ENCODE data around the gene TNRC6A. TPM values are rescaled to one million over a fixed set of nuclear protein-coding genes. Genes with fewer than 3 reads are reported as not detected.

The TNRC6A gene
- total and polyA plus RNA-seq, 9 of the 15 experiments (the other 6 are each of a cell fraction or from before 2014, with no cell fraction given) = 3.4 to 32.1 (median 26.6) TPM

DNA sequence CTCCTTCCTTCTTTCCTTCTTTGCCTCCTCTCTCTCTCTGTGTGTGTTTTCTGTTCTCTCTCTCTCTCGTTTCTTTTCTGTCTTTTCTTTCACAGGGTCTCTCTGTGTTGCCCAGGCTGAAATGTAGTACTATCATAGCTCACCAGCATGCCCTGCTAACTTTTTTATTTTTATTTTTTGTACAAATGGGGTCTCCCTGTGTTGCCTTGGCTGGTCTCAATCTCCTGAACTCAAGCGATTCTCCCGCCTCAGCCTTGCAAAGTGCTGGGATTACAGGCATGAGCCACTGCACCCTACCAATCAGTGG, 117.9 kb downstream of the TNRC6A start:
- H3K36me3 ChIP-seq (ENCODE audit: control insufficient read depth, insufficient read depth, low read length) = no peaks in the 10 kb centered on the region
- H3K79me2 ChIP-seq (ENCODE audit: control insufficient read depth, insufficient read depth, low read length) = no peaks in the 10 kb centered on the region
- peaks cover 4% of the 10 kb centered on the region for H3K9me1 ChIP-seq (ENCODE audit: control insufficient read depth, insufficient read depth, low read length)
- H3K4me2 ChIP-seq (ENCODE audit: insufficient read depth, low read length) = no peak overlapping the region
- ChIA-PET CTCF (ENCODE audit: low intra/inter-chr PET ratio) (no interaction called here), POLR2A (interaction anchor here (0.7 to 1.0 kb wide), 2 partner anchors 13 to 962 kb away, joined by 3 read pairs; no protein-coding TSS in a partner anchor)
- intact Hi-C loops (cut with micrococcal nuclease) (no loop called here), in situ Hi-C loops (cut with MboI) (no loop called here)
- H3K9ac ChIP-seq (ENCODE audit: insufficient read depth in 1 of 2, low read depth in 2 of 2, low read length in 2 of 2) = no peak overlapping the region
- FAIRE-seq (no peak), ATAC-seq (no peak), DNase-seq (ENCODE audit: extremely low read depth in 1 of 4, low spot score in 3 of 4) (no peak)
- no peak overlapping the region for H2AFZ ChIP-seq (ENCODE audit: low read depth, low read length)
- H3K9me3 ChIP-seq (replicated peaks; ENCODE audit: control insufficient read depth, insufficient read depth, low read depth, low read length) = no peaks in the 10 kb centered on the region
- 49% methylated on average over 3 of the region's 3 CpGs for WGBS (ENCODE audit: insufficient coverage, low coverage, missing lambda C conversion rate)
- H3K27me3 ChIP-seq (ENCODE audit: control insufficient read depth in 2 of 2, insufficient read depth in 2 of 2, low read length in 2 of 2) = 0 out of 5 replicates have a peak, but pooled peaks cover 0 to 3% of the 10 kb centered on the region in 2 experiments
- H3K4me1 ChIP-seq (replicated peaks in 1 of 2; ENCODE audit: control insufficient read depth in 2 of 2, insufficient read depth in 2 of 2, low read length in 2 of 2) = peaks cover 21 to 33% of the 10 kb centered on the region in 2 experiments
- no peak overlapping the region for H3K4me3 ChIP-seq
- 0 out of 2 replicates have a peak, but pooled peaks cover 6% of the 10 kb centered on the region for H4K20me1 ChIP-seq (replicated peaks; ENCODE audit: control insufficient read depth, insufficient read depth, low read length)
- no peak overlapping the region for H3K27ac ChIP-seq (ENCODE audit: extremely low read depth, low read depth, low read length)
- BruUV-seq (replicated peaks) = no TSS peak
- TF ChIP-seq ZSCAN32 (CRISPR knock-in tag; IDR thresholded peaks at IDR 0.05) = no peak
- TF ChIP-seq, protein P1, sequence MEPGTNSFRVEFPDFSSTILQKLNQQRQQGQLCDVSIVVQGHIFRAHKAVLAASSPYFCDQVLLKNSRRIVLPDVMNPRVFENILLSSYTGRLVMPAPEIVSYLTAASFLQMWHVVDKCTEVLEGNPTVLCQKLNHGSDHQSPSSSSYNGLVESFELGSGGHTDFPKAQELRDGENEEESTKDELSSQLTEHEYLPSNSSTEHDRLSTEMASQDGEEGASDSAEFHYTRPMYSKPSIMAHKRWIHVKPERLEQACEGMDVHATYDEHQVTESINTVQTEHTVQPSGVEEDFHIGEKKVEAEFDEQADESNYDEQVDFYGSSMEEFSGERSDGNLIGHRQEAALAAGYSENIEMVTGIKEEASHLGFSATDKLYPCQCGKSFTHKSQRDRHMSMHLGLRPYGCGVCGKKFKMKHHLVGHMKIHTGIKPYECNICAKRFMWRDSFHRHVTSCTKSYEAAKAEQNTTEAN (CRISPR knock-in tag; IDR thresholded peaks at IDR 0.05) = no peak
- TF ChIP-seq MIER1 (IDR thresholded peaks at IDR 0.05; ENCODE audit: low read depth) = peak; percentile 9; the same call in 1 of the 2 replicates
- TF ChIP-seq SP1 (CRISPR knock-in tag; IDR thresholded peaks at IDR 0.05) = no peak
- TF ChIP-seq ZNF41 (CRISPR knock-in tag; conservative IDR thresholded peaks at IDR 0.05) = no peak
- TF ChIP-seq PML (IDR thresholded peaks at IDR 0.05; ENCODE audit: low read length) = no peak
- TF ChIP-seq, protein P2, sequence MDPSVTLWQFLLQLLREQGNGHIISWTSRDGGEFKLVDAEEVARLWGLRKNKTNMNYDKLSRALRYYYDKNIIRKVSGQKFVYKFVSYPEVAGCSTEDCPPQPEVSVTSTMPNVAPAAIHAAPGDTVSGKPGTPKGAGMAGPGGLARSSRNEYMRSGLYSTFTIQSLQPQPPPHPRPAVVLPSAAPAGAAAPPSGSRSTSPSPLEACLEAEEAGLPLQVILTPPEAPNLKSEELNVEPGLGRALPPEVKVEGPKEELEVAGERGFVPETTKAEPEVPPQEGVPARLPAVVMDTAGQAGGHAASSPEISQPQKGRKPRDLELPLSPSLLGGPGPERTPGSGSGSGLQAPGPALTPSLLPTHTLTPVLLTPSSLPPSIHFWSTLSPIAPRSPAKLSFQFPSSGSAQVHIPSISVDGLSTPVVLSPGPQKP (CRISPR knock-in tag; IDR thresholded peaks at IDR 0.05) = no peak
- TF ChIP-seq BMI1 (IDR thresholded peaks at IDR 0.05; ENCODE audit: low read length) = no peak
- TF ChIP-seq, protein P3, sequence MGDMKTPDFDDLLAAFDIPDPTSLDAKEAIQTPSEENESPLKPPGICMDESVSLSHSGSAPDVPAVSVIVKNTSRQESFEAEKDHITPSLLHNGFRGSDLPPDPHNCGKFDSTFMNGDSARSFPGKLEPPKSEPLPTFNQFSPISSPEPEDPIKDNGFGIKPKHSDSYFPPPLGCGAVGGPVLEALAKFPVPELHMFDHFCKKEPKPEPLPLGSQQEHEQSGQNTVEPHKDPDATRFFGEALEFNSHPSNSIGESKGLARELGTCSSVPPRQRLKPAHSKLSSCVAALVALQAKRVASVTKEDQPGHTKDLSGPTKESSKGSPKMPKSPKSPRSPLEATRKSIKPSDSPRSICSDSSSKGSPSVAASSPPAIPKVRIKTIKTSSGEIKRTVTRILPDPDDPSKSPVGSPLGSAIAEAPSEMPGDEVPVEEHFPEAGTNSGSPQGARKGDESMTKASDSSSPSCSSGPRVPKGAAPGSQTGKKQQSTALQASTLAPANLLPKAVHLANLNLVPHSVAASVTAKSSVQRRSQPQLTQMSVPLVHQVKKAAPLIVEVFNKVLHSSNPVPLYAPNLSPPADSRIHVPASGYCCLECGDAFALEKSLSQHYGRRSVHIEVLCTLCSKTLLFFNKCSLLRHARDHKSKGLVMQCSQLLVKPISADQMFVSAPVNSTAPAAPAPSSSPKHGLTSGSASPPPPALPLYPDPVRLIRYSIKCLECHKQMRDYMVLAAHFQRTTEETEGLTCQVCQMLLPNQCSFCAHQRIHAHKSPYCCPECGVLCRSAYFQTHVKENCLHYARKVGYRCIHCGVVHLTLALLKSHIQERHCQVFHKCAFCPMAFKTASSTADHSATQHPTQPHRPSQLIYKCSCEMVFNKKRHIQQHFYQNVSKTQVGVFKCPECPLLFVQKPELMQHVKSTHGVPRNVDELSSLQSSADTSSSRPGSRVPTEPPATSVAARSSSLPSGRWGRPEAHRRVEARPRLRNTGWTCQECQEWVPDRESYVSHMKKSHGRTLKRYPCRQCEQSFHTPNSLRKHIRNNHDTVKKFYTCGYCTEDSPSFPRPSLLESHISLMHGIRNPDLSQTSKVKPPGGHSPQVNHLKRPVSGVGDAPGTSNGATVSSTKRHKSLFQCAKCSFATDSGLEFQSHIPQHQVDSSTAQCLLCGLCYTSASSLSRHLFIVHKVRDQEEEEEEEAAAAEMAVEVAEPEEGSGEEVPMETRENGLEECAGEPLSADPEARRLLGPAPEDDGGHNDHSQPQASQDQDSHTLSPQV (IDR thresholded peaks at IDR 0.05) = no peak
- no peak for TF ChIP-seq ZNF212 (CRISPR knock-in tag; IDR thresholded peaks at IDR 0.05)
- TF ChIP-seq, protein P4, sequence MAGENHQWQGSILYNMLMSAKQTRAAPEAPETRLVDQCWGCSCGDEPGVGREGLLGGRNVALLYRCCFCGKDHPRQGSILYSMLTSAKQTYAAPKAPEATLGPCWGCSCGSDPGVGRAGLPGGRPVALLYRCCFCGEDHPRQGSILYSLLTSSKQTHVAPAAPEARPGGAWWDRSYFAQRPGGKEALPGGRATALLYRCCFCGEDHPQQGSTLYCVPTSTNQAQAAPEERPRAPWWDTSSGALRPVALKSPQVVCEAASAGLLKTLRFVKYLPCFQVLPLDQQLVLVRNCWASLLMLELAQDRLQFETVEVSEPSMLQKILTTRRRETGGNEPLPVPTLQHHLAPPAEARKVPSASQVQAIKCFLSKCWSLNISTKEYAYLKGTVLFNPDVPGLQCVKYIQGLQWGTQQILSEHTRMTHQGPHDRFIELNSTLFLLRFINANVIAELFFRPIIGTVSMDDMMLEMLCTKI (IDR thresholded peaks at IDR 0.05; ENCODE audit: partially characterized antibody) = no peak
- TF ChIP-seq RUNX1 (IDR thresholded peaks at IDR 0.05; ENCODE audit: low read depth) = no peak
- no peak for TF ChIP-seq SRSF3 (IDR thresholded peaks at IDR 0.05; ENCODE audit: insufficient read depth, low read length)
- TF ChIP-seq, protein P5, sequence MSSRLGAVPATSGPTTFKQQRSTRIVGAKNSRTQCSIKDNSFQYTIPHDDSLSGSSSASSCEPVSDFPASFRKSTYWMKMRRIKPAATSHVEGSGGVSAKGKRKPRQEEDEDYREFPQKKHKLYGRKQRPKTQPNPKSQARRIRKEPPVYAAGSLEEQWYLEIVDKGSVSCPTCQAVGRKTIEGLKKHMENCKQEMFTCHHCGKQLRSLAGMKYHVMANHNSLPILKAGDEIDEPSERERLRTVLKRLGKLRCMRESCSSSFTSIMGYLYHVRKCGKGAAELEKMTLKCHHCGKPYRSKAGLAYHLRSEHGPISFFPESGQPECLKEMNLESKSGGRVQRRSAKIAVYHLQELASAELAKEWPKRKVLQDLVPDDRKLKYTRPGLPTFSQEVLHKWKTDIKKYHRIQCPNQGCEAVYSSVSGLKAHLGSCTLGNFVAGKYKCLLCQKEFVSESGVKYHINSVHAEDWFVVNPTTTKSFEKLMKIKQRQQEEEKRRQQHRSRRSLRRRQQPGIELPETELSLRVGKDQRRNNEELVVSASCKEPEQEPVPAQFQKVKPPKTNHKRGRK (tag; IDR thresholded peaks at IDR 0.05) = peak; percentile 96
- TF ChIP-seq GABPB1 (CRISPR knock-in tag; IDR thresholded peaks at IDR 0.05) = no peak
